Measurements from ENCODE around the gene RUNX2. TPM values are rescaled to one million over a fixed set of nuclear protein-coding genes. Genes with fewer than 3 reads are reported as not detected.

The RUNX2 gene
- total and polyA plus RNA-seq, 10 donors: 0.86 to 9.4 (median 6.6) TPM

DNA sequence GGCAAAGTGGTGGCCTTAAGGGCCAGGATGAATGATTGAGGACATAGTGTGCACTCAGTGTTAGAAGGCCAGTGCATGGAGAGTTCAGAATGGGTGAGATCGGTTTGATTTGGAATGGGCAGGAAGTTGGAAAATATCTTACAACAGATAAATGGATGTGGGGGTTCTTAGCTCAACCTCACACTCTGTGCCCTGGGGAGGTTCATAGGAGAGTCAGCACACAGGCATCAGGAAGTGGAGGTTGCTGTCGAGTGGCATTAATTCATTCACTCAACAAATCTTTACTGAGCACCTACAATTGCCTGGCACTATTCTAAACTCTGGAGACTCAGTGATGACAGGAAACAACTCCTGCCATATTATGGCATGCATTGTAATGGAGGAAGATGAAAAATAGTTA lies 363.3 kb downstream of the RUNX2 start:
- 54 to 86% (median 71%) methylated on average over 2 of the region's 2 CpGs for WGBS, 5 donors
- intact Hi-C loops (cut with DNase I; ENCODE audit: low total_unique reads): no loop called here

DNA sequence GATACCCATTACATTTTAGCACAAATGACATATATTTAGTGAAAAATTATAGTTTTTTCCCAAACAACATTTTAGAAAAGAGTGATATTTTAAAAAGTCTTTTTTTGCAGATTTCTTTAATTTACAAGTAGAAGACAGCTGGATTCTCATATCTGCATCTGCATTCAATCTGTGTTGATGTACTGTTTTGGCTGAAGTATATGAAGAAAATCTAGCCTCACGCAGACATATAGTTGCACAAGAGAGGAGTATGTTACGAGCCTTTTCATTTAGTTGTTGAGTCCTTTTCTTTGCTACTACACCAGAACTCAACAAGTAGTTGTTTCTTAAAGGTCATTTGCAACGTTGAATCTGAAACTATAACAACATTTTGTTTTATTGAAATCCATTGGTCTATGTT lies 363.9 kb downstream of the RUNX2 start:
- H3K36me3 ChIP-seq: no peaks in the 10 kb centered on the region
- TF ChIP-seq POLR2AphosphoS5 (IDR thresholded peaks at IDR 0.05): no peak
- no peak for TF ChIP-seq POLR2A (IDR thresholded peaks at IDR 0.05)
- TF ChIP-seq, protein P1, sequence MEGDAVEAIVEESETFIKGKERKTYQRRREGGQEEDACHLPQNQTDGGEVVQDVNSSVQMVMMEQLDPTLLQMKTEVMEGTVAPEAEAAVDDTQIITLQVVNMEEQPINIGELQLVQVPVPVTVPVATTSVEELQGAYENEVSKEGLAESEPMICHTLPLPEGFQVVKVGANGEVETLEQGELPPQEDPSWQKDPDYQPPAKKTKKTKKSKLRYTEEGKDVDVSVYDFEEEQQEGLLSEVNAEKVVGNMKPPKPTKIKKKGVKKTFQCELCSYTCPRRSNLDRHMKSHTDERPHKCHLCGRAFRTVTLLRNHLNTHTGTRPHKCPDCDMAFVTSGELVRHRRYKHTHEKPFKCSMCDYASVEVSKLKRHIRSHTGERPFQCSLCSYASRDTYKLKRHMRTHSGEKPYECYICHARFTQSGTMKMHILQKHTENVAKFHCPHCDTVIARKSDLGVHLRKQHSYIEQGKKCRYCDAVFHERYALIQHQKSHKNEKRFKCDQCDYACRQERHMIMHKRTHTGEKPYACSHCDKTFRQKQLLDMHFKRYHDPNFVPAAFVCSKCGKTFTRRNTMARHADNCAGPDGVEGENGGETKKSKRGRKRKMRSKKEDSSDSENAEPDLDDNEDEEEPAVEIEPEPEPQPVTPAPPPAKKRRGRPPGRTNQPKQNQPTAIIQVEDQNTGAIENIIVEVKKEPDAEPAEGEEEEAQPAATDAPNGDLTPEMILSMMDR (IDR thresholded peaks at IDR 0.05 in 8 of 11, conservative IDR thresholded peaks at IDR 0.05 in 3 of 11): no peak
- H3K4me1 ChIP-seq: no peaks in the 10 kb centered on the region
- H3K9me3 ChIP-seq: no peaks in the 10 kb centered on the region
- DNase-seq: no peak
- intact Hi-C loops (cut with DNase I; ENCODE audit: low total_unique reads): no loop called here
- H3K4me3 ChIP-seq: no peak overlapping the region
- H3K27ac ChIP-seq: no peak overlapping the region
- 87 to 93% (median 90%) methylated on average over 3 of the region's 3 CpGs for WGBS, 5 donors
- no peaks in the 10 kb centered on the region for H3K27me3 ChIP-seq (replicated peaks in 1 of 7)

More for the DNA sequence above, 363.3 kb downstream of the RUNX2 start:
- Histone ChIP-seq H3K4me1 (no peaks in the 10 kb centered on the region), H3K36me3 (no peaks in the 10 kb centered on the region), H3K4me3 (no peak overlapping the region), H3K27ac (no peak overlapping the region), H3K9me3 (no peaks in the 10 kb centered on the region), H3K27me3 (replicated peaks in 1 of 7) (no peaks in the 10 kb centered on the region)
- DNase-seq: no peak
- TF ChIP-seq POLR2AphosphoS5 (IDR thresholded peaks at IDR 0.05) (no peak), POLR2A (IDR thresholded peaks at IDR 0.05) (no peak)
- TF ChIP-seq, protein P1 (IDR thresholded peaks at IDR 0.05 in 8 of 11, conservative IDR thresholded peaks at IDR 0.05 in 3 of 11): no peak

DNA sequence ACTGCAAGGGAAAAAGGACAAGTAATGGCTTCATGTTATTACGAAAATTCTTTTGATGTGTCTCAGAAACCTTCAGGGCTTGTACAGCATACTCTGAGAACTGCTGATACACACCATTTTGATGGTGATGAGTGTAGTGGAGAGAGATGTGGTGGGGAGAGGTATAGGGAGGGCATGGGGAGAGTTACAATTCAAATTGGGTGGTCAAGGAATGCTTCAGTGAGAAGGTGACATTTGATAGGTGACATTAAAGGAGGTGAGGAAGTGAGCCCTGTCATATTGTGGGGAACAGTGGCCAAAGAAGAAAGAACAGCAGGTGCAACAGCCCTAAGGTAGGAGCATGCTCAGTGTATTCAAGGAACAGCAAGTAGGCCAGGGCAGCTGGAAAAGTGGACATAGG lies 368.6 kb downstream of the RUNX2 start:
- 87 to 98% (median 94%) methylated on average over 1 of the region's 1 CpG for WGBS, 5 donors
- no peak for DNase-seq
- no peak for TF ChIP-seq POLR2A (IDR thresholded peaks at IDR 0.05)
- TF ChIP-seq, protein P1 (IDR thresholded peaks at IDR 0.05 in 8 of 11, conservative IDR thresholded peaks at IDR 0.05 in 3 of 11): no peak
- no peak for TF ChIP-seq POLR2AphosphoS5 (IDR thresholded peaks at IDR 0.05)
- Histone ChIP-seq H3K4me1 (no peaks in the 10 kb centered on the region), H3K27ac (no peak overlapping the region), H3K9me3 (no peaks in the 10 kb centered on the region), H3K4me3 (no peak overlapping the region), H3K27me3 (replicated peaks in 1 of 7) (no peaks in the 10 kb centered on the region), H3K36me3 (no peaks in the 10 kb centered on the region)
- intact Hi-C loops (cut with DNase I; ENCODE audit: low total_unique reads): no loop called here

DNA sequence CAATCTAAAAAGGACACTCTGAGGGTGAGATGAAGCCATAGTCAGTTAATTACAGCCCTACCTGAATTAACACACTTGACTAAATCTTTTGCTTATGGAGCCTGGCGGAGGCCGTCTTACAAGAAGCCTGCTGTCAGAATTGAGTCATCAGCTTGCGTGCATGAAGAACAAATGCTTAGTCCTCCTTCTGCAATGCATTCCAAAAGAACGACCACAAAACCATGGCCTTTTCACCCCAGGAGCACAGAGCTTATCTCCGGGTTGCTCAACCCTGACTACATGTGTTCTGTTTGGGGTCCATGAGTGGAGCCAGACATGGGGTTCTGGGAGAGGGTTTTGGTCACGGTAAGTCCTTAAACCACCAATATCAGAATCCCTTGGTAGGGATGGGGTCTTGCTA lies 369.5 kb downstream of the RUNX2 start:
- no peak for TF ChIP-seq POLR2AphosphoS5 (IDR thresholded peaks at IDR 0.05)
- TF ChIP-seq, protein P1 (IDR thresholded peaks at IDR 0.05 in 8 of 11, conservative IDR thresholded peaks at IDR 0.05 in 3 of 11): no peak
- no peak for TF ChIP-seq POLR2A (IDR thresholded peaks at IDR 0.05)
- Histone ChIP-seq H3K27me3 (replicated peaks in 1 of 7) (no peaks in the 10 kb centered on the region), H3K9me3 (no peaks in the 10 kb centered on the region), H3K27ac (no peak overlapping the region), H3K4me1 (no peaks in the 10 kb centered on the region), H3K4me3 (no peak overlapping the region), H3K36me3 (no peaks in the 10 kb centered on the region)
- no peak for DNase-seq
- WGBS, 5 donors: 68 to 92% (median 77%) methylated on average over 6 of the region's 6 CpGs
- intact Hi-C loops (cut with DNase I; ENCODE audit: low total_unique reads): no loop called here

Measured in spleen (tissue), 11 donors.